Activated T-cell treated with anti-CD3 and anti-CD28 coated beads, Interleukin-2, amount 50 U/mL, for 48 hours (primary cell): ENCODE data around the gene CAMTA1.
A peak's percentile ranks its signal among the peaks of the same experiment; 100 is the strongest.
"Not testable (repeated sequence)": the region's sequence is repeated elsewhere in the genome, so short reads cannot be mapped to it uniquely, and the experiment has no call there.

Experiments
- DNase-seq, 2 experiments: peaks; one replicate each; pipeline ENCODE4 v3.0.0-alpha.2; 2020

The CAMTA1 gene

DNA sequence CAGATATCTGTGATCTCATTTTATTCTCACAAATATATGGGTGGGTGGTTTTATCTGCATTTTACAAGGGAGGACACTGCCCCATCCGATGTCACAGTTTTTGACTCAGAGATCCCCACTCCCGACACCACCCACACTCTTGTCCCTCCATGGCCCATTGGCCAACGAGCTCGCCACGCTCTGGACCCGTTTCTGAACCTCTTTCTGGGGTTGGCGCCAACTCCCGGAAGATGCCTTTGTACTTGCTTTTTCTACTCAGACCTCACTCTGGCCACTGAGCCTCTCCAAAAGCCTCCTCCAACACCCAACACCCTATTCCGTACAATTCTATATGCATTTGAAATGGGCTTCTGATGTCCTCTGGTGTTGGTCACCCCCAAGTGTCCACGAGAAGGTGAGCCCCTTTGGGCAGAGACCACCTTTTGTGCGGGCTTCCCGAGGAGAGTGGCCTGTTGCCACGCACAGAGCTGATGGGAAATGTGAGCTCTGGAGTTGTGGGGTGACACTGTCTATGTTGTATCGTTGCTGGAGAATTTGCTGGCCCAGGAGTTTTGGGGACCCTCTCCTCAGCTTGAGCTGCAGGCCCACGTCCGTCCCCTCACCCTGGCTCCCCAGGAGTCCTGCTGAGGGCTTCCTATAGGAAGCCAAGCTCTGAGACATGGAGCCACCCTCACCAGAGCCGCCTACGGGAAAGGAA is 618.9 kb downstream of the CAMTA1 start:
- DNase-seq: no peak

DNA sequence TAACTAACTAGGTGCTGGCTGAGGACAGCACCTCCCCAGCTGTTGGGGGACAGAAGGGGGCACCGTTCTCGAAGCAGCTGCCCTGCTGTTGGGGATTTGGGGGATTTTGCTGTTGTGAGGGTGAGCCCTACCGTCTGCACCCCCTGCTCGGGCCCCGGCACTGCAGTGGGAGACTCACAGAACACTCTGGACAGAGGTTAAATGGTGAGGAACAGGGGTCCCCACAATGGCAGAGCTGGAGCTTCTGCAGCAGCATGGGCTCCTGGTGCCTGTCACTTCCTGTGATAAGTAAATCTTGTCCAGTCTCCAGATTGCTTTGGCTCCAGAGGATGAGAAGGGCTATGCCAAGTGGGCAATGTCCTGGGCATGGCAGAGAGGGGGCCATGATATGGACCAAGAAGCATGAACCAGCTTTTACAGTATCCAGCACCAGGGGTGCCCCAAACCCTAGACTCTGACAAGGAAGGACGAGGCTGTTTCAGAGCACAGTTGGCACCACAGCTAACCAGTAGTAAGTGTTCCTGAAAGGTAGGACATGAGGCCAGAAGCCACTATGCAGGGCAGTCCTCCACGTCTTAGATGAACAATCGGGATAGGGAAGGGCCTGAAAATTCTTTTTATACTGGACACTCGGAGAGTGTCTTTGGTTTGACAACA is 620.7 kb downstream of the CAMTA1 start:
- peak in 1 of 2 experiments; percentile 3 for DNase-seq

DNA sequence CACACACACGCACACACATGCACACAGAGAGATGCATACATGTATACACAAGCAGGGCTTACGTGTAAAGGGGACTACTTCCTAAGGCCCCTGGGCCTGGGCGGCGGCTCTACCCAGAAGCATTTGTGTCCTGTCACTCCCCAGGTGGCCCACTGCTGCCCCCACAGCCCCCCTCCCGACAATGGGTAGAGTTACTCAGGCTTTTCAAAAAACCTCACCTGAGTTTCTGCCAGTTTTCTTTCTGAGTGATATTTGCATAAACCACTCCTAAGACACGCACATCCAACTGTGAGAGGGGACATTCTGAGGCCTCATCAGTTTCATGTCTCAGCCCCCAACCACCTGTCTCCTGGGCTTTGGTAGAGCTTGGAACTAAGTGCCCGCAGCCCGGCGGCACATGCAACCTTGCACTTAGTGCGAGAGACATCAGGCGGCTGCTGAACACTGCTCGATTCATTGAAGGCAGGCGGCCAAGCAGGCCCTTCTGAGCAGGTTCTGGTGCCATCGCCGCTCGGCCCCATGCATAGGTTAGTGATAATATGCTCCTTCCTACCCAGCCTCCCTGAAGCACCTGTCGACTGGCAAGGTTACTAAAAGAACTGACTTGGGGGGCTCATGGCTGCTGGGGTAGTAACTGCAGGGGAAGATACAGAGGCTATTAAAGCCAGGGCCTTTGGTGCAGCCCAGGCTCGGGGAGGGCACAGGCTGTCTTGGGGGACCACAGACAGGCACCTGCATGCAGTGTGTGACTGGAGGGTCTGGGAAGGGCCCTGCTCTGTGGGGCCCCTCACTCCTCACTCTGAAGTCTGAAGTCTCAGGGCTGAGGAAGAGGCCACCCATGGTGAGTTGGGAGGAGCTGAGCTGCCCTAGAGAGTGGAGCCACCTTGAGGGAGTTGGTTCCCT is 621.6 kb downstream of the CAMTA1 start:
- DNase-seq: no peak

DNA sequence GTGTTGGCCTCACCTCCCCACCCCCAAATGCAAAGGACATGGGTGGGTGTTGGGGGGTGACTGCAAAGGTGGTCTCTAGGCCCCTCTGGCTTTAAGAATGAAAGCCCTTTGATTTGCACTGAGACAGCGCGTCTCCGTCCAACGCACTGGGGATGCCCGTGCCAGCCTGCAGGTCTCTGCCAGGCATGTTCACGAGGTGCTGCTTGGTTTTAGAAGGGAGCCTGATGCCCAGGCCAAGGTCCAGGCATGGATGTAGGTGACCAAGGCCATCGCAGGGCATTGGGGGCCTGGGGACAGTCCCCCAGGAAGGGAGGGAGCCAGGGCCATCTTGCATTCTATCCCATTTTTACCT is 622.3 kb downstream of the CAMTA1 start:
- DNase-seq: no peak

DNA sequence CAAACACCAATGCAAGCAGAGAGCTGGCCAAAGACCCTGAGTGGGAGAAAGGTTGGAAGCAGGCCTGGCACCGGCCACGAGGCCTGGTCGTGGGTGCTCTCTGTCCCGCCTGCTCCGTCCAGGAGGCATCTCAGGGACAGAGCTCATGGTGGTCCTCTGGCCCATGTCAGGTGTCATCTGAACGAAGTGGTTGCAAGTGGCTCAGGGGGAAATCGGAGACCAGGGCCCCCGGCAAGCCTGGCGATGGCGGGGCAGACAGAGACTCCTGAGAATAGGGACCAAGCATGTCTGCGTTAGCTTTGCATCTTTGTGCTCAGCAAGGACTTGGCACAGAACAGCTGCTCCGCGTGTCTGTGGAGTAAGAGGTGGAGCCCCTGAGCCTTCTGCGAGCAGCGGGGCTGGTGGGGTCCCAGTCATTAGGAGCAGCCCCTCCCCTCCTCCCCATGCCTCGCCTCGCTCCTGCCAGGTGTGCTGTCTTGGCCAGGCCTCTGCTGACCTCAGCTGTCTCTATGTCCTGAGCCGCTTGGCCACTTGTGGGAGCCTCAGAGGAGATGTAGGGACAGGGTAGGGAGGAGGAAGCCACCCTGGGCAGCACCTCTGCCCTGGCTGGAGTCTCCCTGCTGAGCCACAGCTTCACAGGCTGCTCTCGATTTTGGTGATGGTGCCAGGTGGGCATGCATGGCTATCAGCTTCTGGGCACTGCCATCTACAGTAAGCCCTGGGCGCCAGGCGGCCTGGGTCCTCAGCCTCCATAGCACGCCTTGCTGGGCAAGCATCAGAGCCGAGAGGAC is 622.9 kb downstream of the CAMTA1 start:
- peak in 1 of 2 experiments; percentile 3 for DNase-seq

DNA sequence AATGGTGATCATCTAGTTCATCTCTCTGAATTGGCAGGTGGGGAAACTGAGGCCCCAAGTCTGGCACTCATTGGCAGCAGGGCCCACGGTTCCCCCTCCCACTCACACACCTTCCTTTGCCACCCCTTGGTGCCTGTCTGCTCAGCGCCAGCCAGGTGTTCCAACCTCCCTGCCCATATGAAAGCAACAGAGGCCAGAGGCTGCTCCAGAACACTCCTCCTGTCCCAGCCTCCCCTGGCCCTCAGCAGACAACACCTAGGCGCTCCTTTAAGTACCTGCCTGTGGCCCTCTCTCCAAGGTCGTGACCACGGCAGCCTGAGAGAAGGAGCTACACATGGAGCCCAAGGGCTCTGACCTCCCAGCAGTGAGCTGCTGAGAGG is 623.5 kb downstream of the CAMTA1 start:
- DNase-seq: no peak

DNA sequence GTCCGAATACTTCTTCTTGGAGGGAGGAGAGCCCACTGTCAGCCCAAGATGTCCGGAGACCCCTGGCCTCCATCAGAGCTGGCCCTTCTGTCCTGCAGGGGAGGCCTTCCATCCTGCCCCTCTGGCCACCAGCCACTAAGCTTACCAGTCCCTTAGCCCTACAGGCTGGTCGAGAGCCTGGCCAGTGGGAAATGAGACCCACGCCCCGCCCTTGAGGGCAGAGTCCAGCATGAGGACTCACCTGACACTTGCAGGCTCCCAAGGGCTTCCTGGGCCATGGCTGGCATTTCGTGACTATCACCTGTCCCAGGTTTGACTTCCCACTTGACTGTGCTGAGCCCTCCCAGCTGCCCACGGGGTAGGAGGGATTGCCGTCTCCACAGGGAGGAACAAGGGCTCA is 624.0 kb downstream of the CAMTA1 start:
- no peak for DNase-seq

DNA sequence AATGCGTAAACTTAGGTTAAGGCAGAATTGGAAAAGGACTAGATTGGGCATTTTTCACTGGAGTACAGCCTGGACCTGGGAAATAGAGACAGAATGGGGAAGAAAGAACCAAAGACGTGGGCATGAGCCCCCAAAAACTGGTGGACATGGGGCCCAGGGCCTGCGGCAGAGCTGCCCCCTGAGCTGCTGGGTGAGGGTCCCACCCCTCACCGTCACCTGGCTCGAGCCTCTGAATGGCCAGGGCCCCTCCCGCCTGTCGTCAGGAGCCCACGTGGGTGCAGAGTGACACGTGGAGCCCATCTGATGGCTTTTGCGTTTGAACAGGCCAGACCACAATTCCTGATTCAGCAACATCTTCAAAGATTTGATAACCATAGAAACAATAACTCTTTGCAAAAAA is 624.9 kb downstream of the CAMTA1 start:
- DNase-seq: no peak

DNA sequence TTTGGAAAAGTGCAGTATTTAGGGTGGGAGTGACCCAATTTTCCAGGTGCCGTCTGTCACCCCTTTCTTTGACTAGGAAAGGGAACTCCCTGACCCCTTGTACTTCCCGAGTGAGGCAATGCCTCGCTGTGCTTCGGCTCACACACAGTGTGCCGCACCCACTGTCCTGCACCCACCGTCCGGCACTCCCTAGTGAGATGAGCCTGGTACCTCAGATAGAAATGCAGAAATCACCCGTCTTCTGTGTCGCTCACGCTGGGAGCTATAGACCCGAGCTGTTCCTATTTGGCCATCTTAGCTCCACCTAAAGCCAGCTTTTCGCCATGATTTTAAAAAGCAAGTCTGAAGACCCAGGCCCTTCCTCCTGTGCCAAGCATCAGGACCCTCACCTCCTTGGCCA is 632.4 kb downstream of the CAMTA1 start:
- not testable (repeated sequence) for DNase-seq

DNA sequence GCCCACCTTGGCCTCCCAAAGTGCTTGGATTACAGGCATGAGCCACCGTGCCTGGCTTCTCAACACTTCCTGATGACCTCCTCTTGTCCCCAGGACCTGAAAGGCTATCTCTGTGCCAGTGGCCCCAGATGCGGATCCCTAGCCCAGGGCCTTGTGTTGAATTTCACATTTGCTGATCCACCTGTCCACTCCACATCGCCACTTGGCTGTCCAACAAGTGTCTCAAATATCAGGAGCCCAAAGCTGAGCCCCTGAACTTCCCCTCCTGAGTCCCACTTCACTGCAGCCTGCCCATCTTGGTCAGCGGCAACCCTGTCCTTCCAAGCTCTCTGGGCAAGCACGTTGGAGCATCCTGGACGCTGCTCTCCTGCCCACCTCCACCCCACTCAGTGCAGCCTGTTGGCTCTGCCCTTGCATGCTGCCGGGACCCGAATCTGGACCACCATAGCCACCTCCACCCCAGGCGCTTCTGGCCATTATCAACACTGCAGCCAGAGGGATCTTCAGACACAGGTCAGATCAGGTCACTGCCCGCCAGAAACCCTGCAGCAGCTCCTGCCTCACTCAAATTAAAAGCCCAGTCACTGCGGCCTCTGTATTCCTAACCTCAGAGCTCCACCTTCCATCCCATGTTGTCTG is 633.3 kb downstream of the CAMTA1 start:
- no peak for DNase-seq

DNA sequence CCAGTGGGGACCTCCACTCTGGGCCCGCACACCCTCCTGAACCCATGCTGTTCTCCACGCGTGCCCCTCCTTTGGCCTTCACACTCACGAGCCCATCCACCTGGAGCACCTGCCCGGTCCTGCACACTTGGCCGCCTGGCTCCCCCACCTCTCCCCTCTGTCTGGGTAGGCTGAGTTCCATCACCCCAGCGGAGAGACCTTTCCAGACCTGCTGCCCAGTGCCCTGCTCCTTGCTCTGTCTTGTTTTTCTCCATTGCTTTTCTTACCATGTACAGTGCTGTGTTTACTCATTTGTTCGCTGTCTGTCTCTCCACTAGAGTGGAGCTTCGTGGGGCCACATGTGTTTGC is 634.8 kb downstream of the CAMTA1 start:
- no peak for DNase-seq

DNA sequence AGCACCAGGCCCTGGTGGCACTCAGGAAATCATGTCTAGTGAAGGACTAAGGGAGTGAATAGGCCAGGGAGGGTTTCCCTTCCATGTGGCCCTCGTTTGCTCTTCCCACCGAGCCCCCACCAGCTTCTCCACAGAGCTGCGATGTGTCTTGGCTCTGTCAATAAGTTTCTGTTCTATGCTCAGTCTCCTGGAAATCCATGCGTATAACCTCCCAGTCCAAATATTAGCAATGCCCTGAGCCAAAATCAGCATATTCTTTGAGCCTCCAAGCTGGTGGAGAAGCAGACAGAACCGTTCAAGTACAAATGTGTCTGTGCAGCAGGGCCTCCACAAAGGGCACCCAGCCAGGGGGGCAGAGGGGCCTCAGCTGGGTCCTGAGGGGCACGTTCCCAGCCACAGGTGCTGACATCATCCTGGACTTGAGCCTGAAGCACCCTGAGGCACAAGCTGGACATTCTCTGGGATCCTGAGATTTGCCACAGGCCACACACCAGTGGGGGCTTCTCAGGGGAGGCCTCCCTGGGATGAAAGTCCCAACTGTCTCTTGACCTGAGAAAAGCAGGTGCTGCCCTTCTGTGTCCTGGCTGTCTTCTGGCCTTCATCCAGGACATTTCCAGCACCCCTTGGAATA is 635.3 kb downstream of the CAMTA1 start:
- no peak for DNase-seq

DNA sequence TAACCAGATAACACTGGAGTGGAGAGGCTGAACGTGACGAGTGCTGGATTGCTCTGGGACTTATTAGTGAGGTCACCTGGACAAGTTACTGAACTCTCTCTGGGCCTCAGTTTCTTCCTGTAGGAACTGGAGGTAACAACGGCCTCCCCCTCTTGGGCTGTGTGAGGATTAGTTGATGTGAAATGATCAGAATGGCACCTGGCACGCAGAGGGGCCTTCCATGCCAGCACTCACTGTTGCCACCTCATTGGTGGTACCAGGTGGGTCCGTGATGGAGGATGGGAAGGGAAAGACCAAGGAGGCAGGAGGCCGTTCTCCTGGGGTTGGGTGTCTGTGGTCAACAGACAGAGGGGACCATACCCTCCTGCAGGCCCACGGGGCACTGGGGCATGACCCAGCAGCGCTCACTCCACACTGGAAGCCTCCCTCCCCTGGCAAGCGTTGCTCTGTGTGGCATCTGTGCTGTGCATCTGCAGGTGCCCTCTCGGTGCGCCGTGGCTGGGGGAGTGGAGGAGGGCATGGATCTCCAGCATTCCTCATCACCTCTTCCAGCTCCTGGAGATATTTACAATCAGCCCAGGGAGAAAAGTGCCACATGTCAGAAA is 636.3 kb downstream of the CAMTA1 start:
- DNase-seq: no peak

DNA sequence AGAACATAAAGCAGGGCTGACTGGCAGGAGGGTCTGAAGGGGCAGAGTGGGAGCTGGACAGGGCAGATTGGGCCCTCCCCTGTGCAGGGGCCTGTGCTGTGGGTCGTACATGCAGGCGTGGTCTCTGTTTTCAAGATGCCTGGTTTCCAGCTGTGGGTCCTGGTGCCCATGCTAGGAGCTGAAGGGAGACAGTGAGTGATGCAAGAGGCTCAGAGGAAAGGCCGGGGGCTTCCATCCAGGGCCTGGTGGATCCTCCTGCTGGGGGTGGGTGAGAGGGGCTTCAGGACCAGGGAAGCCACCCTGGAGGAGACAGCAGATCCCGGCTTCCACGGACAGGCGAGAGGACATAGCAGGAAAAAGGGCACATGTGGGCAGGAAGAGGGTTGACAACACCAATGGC is 636.8 kb downstream of the CAMTA1 start:
- no peak for DNase-seq

DNA sequence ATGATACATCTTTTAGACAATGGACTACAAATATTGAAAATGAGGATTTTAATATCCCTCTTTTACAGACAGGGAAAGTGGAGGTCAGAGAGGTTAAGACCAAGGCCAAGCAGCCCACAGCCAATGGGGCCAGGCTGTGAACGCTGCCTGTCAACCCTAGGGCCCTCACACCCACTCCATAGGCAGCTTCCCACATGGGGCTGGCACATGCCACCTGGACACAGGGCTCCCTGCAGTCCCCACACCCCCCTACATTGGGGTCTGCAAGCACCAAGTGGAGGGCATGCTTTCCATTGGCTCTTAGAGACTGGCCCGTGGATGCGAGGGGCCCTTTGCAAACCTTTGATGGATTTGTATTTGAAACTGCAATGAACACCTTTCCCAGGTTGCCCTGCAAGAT is 637.3 kb downstream of the CAMTA1 start:
- no peak for DNase-seq

DNA sequence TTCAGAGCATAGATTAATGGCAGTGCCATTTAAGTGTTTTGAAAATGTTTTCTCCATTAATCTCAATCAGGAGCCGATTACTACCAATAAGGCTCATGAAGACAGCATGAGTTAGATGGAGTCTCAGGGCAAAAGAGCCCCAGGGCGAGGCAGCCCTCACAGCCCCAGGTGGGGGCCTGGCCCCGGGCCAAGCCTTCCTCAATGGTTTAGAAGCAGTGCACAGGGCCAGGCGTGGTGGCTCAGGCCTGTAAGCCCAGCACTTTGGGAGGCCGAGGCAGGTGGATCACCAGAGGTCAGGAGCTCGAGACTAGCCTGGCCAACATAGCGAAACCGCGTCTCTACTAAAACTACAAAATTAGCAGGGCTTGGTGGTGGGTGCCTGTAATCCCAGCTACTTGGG is 637.7 kb downstream of the CAMTA1 start:
- DNase-seq: no peak

DNA sequence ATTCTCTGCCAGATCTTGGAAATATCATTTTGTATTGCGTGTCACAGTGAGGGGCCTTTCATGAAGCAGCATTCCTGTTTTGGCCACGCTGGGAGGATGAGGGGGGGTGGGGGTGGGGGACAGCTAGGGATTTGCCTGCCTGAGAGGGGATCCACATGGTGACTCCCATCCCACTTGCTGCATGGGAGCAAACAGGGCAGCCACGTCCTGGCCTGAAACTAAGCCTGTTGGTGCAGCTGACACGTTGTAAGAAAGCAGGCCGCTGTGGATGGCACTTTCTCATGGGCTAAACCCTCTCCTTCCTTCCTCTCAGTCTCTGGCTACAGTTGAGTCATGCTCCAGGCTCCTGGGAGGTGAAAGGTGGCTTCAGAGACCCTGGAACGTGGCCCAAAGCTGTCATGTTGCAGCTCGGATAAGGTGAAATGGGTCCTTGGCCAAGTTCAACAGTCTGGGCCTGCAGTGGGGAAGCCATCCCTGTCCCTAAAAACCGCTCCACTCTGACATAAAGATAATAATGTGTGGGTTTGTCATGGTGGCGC is 639.2 kb downstream of the CAMTA1 start:
- no peak for DNase-seq

DNA sequence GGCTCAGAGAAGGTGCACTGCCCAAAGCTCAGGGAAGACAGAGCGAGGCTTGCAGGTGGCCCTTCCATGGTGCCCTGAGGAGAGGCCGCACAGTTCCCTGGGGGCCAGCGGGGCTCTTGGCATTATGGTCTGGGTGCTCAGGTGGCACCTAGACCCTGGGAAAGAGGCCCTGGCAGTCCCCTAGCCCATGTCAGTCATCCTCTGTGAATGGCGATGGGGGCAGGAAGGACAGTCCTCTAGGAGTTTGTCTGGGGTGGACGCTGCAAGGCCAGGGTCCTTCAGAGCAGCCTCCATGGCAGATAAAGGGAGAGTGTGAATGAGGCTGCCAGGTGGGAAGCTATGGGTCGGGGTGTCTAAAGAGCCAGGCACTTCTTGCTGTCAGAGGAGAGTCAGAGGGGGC is 640.0 kb downstream of the CAMTA1 start:
- no peak for DNase-seq

DNA sequence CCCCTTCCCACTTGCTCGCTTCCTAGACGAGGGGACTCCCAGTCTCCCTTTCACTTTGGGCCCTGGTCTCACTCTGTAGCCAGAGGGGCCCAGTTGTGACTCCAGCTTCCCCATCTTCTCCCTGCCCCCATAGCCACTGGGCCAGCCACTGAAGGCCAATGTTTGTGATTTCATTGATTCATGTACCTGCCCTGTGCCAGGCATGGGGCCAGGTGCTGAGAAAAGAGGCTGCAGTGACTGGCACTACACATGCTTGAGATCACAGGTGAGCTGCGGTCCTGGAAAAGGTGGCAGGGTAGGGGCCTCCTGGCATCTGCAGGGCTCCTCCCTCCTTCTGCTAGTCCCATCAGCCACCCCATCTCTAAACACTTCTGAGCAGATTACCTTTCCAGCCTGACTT is 640.5 kb downstream of the CAMTA1 start:
- no peak for DNase-seq

DNA sequence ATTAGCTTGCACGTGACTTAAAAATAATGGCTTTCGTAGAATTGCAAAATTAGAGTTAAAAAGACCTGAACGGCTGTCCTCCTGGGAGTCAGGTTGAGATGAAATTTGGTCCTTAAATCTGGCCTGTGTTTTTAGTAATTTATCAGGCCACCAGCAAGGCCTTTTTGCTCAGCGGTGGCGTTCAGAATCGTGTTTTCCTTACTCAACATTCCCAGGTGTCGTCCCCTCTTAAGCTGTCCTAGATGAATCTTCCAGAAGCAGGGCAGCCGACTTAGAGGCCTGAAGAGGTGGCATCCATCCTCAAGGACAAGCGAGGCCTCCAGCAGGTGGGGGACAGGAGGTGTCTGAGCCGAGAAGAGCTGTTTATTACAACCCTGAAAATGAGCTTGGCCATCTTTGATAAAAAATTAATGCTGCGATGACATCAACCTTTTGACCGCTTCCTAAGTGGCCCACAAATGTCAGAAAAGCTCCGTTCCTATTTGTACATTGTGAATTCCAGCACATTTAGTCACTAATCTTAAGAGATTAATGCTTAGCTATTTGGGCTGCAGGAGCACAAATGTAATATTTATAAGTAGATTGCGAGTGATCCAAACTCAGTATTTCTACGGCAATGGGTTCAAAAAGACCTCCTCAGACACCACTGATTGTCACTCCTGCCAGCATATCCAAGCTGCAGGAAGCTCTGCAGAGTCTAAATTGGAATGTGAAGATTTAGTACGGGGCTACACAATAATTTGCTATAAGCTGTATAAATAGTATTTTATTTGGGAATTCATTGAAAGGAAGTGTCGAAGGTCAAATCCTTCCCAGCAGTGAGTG is 641.7 kb downstream of the CAMTA1 start:
- DNase-seq: no peak
